DMS53 treated with DMSO at 0.1 percent for 48 hours (cell line): ENCODE data around the gene BOC.

ENCODE experiments used
- DNase-seq: peaks from one replicate; lab custom pipeline; 2025; ENCODE audit not compliant: unreplicated experiment; lab: John Stamatoyannopoulos, UW

BOC gene

GRCh38 chr3:113268942-113269341, 57.6 kb downstream of the BOC start:
- DNase-seq = no peak

DNA sequence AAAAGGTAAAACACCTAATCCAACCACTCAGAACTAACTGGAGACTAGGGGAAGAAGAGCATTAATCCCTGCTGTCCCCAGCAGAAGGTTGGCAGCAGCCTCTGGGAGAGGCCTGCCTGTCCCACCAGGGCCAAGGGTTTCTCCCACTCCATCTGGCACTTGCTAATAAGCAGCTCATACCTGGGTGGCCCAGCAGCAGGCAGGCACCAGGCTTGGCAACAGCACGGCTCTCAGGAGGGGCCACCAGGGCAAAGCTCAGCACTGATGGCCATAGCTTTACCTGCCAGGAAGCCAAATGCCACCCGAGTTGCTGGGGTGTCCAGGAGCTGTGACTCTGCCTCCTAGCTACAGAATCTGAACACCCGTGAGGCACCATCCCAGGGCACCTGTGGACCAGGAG, 58.3 kb downstream of the BOC start:
- no peak for DNase-seq

DNA sequence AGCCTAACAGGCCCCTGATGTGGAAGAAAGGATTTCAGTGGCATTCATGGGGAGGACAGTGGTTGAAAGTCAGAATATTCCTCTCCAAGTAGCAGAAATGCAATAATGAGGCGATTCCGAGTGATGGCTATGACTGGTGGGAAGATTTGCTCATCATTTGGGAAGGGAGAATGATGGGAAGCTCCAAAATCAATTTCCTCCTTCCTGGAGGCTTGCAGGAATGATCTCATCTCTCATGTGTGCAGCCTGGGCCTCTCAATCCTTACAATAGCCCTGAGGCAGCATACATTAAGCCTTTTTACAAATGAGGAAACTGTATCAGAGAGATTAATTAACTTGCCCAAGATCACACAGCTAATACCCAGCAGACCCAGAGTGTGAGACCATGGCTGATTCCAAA, 58.7 kb downstream of the BOC start:
- no peak for DNase-seq

DNA sequence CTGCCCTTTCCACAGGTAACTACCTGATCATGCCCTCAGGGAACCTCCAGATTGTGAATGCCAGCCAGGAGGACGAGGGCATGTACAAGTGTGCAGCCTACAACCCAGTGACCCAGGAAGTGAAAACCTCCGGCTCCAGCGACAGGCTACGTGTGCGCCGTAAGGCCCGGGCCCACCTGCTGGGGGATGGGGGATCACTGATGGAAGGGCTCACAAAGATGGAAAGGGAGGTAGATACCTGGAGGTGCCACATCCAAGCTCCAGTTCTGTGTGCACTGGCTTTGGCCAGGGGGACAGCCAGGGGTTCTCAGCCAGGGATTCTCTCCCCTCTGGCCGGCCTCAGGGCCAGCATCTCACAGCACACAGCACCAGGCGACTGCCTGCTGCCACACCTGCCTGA, 59.4 kb downstream of the BOC start:
- DNase-seq = no peak

GRCh38 chr3:113271189-113271588, 59.8 kb downstream of the BOC start:
- no peak for DNase-seq

GRCh38 chr3:113271594-113272384, 60.4 kb downstream of the BOC start:
- no peak for DNase-seq

DNA sequence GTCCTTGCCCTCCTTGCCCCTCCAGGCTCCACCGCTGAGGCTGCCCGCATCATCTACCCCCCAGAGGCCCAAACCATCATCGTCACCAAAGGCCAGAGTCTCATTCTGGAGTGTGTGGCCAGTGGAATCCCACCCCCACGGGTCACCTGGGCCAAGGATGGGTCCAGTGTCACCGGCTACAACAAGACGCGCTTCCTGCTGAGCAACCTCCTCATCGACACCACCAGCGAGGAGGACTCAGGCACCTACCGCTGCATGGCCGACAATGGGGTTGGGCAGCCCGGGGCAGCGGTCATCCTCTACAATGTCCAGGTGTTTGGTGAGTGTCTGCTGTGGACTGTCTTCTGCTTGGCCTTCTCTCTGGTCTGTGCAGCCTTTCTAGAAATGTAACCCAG, 61.0 kb downstream of the BOC start:
- no peak for DNase-seq

DNA sequence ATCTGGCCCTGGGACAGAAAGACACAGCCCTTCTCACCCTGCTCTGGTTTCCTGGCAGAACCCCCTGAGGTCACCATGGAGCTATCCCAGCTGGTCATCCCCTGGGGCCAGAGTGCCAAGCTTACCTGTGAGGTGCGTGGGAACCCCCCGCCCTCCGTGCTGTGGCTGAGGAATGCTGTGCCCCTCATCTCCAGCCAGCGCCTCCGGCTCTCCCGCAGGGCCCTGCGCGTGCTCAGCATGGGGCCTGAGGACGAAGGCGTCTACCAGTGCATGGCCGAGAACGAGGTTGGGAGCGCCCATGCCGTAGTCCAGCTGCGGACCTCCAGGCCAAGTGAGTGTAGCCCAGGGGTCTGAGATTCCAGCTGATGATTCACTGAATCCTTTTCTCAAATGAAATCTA, 61.7 kb downstream of the BOC start:
- no peak for DNase-seq

GRCh38 chr3:113273604-113274378, 62.4 kb downstream of the BOC start:
- DNase-seq = no peak

- no peak for DNase-seq
Measured at GRCh38 chr3:113274425-113275257, 63.3 kb downstream of the BOC start.

GRCh38 chr3:113275258-113275556, 63.9 kb downstream of the BOC start:
- no peak for DNase-seq

DNA sequence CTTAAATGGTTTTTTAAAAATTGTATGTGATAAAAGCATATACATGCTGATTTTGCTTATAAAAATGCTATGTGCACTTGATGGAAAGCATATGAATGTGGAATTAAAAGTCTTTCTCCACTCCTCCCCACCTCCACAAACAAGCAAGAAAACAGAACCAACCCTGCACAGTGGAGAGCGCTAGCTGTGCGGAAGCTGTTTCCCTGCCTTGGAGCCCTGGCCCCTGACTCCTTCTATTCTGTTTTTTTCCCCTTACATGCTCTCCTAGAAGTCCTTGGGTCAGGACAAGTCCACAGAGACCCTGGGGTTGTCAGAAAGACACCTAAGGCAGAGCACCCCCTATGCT, 64.2 kb downstream of the BOC start:
- DNase-seq = no peak

DNA sequence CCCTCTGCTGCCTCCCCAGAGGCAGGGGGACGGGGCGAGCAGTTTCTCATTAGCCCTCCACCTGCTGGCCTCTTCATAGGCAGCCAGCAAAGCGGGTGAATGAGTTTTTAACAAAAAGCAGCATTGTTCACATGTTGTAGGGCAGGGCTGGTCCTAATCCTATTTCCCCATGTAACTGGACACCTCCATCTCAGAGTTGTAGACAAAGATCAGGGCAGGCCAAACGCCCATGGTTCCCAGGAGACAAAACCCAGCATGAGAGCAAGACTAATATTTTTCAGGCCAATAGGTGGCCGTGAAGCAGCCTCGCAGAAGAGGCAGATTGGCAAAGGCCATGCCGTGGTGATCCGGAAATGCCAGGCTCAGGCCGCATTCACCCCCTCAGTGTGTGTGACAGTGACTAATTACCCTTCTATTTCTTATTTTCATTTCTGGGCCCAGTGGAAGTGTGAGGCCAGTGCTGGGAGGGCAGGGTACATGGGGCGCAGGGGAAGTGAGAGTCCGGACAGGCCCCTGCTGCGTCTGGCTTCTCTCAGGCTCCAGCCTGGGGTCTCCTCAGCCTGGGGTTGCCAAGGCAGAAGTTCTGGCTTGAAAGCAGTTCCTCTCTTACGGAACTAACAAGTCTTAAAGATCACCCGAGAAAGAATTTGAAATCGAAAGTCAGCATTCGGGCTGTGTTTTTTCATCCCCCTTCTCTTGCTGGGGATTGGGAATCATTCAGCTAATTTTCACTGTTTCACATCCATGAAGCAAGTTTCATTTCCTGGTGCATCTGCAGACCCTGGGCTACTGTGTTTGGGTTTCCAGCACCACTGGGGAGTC, 64.8 kb downstream of the BOC start:
- DNase-seq = no peak

GRCh38 chr3:113276751-113277080, 65.4 kb downstream of the BOC start:
- no peak for DNase-seq

DNA sequence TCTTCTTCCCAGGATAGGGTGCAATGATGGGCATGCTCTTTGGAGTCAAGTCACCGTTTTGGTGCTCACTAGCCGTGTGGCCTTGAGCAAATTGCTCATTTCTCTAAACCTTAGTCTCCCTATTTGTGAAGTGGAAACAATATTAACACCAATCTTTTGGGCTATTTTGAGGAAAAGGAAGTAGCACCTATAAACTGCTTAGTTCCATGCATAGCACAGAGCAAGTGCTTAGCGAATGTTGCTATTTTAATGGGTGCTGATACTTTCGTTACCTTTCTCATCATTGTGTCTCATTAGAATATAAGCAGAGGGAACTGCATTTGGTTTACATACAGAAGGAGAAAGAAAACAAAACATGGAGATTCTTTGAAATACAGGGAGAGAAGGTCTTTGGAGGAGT, 66.1 kb downstream of the BOC start:
- DNase-seq = no peak

- DNase-seq = no peak
Measured at GRCh38 chr3:113277941-113278598, 66.7 kb downstream of the BOC start.

GRCh38 chr3:113278599-113278955, 67.2 kb downstream of the BOC start:
- no peak for DNase-seq

- DNase-seq = no peak
Measured at GRCh38 chr3:113279686-113280085, 68.3 kb downstream of the BOC start.

GRCh38 chr3:113283306-113283705, 71.9 kb downstream of the BOC start:
- no peak for DNase-seq

DNA sequence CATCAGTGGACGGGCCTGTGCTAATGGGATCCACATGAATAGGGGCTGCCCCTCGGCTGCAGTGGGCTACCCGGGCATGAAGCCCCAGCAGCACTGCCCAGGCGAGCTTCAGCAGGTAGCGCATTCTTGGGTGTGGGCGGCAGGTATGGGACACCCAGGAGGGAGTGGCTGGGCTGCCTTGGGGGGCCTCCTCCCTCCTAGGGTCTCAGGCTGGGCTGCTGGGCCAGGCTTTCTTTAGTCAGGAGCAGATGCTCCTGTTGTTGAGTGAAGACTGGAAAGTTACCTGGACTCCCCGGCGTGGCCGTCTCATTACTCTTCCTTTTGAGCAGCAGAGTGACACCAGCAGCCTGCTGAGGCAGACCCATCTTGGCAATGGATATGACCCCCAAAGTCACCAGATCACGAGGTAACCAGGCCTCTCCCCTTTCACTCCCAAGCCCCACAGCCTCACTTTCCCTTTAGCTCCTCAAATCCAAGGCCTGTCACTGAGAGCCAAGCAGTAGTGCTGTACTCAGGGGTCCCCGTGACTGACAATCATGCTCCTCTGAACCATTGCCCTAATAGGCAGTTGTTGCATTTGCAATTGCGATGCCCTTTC, 73.2 kb downstream of the BOC start:
- no peak for DNase-seq
